Mammary epithelial cell (primary cell): ENCODE results near the gene BCAS3.

Experiments used
- EZH2 ChIP-seq: IDR thresholded peaks from 2 replicates; pipeline ENCODE4 v1.6.1; 2012; ENCODE audit warnings: low read length, inconsistent platforms, borderline replicate concordance
- TF ChIP-seq, protein P1 (sequence below), 2 donors: IDR thresholded peaks in 1 of 2; conservative IDR thresholded peaks in 1 of 2; 2 replicates each; pipeline ENCODE4 v1.5.1; 2011 to 2012; ENCODE audit warnings: inconsistent platforms in 2 of 2, low read length in 2 of 2, mild to moderate bottlenecking in 2 of 2, control low read depth in 1 of 2, low read depth in 1 of 2; ENCODE audit not compliant: insufficient read depth in 1 of 2; ENCODE audit errors: extremely low read depth in 1 of 2

DNA sequence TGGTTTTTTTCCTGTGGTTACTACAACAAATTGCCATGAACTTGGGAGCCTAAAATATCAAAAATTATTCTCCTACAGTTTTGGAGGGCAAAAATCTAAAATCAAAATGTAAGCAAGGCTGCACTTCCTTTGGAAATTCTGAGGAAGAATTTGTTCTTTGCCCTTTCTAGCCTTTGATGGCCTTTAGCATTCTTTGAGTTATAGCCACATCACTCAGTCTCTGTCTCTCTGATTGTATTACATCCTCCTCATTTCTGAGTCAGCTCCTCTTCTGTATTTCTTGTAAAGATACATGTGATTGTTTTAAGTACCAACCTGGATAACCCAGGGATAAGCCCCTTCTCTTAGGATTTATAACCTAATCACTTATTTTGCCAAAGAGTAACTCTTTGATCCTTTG, 282.0 kb downstream of the BCAS3 start:
- TF ChIP-seq, protein P1, sequence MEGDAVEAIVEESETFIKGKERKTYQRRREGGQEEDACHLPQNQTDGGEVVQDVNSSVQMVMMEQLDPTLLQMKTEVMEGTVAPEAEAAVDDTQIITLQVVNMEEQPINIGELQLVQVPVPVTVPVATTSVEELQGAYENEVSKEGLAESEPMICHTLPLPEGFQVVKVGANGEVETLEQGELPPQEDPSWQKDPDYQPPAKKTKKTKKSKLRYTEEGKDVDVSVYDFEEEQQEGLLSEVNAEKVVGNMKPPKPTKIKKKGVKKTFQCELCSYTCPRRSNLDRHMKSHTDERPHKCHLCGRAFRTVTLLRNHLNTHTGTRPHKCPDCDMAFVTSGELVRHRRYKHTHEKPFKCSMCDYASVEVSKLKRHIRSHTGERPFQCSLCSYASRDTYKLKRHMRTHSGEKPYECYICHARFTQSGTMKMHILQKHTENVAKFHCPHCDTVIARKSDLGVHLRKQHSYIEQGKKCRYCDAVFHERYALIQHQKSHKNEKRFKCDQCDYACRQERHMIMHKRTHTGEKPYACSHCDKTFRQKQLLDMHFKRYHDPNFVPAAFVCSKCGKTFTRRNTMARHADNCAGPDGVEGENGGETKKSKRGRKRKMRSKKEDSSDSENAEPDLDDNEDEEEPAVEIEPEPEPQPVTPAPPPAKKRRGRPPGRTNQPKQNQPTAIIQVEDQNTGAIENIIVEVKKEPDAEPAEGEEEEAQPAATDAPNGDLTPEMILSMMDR (conservative IDR thresholded peaks at IDR 0.05 in 1 of 2, IDR thresholded peaks at IDR 0.05 in 1 of 2; ENCODE audit: extremely low read depth in 1 of 2, insufficient read depth in 1 of 2, low read depth in 1 of 2, low read length in 2 of 2), result no peak
- no peak for TF ChIP-seq EZH2
